H7 (cell line): ENCODE data around the gene GUCA2A. TPM values are rescaled to one million over a fixed set of nuclear protein-coding genes. Genes with fewer than 3 reads are reported as not detected.
A peak's percentile ranks its signal among the peaks of the same experiment; 100 is the strongest.

ENCODE experiments used
- DNase-seq: peaks from one replicate; pipeline ENCODE4 v3.0.0; 2012
- H3K27me3 ChIP-seq: 2 replicates; pipeline ENCODE4 v1.6.0; 2011; ENCODE audit warnings: mild to moderate bottlenecking, low read length; ENCODE audit not compliant: control insufficient read depth, insufficient read depth
- H3K36me3 ChIP-seq: replicated peaks from 2 replicates; pipeline ENCODE4 v1.5.1; 2011; ENCODE audit warnings: low read length; ENCODE audit not compliant: control insufficient read depth, insufficient read depth
- H3K4me3 ChIP-seq: 2 replicates; pipeline ENCODE4 v1.5.1; 2011; ENCODE audit warnings: low read depth, mild to moderate bottlenecking, control low read depth, low read length, moderate library complexity; ENCODE audit not compliant: insufficient read depth
- total RNA-seq: library from RNA; depleted of rRNA; stranded (reverse); fragments of >200 nt; shearing (Covaris generic); gene quantifications from 2 replicates; pipeline ENCODE4 v1.2.3, GENCODE V29; 2014

Gene GUCA2A
- total RNA-seq, 1 experiment from 2014 or later, result not detected

GRCh38 chr1:42153624-42154023, 10.9 kb downstream of the GUCA2A start:
- H3K4me3 ChIP-seq, result no peak overlapping the region
- no peak for DNase-seq
- no peaks in the 10 kb centered on the region for H3K27me3 ChIP-seq
- no peaks in the 10 kb centered on the region for H3K36me3 ChIP-seq

- no peaks in the 10 kb centered on the region for H3K27me3 ChIP-seq
- no peaks in the 10 kb centered on the region for H3K36me3 ChIP-seq
- no peak within 1 kb of the TSS for H3K4me3 ChIP-seq
- no peak for DNase-seq
These were observed 11.5 kb downstream of the GUCA2A start, which contains the start of gene GUCA2B for GRCh38 chr1:42152907-42153600. TSS of gene GUCA2B (plus strand) at chr1:42153410. CDS start at chr1:42153451, 41 bp downstream.

GRCh38 chr1:42152119-42152518, 12.4 kb downstream of the GUCA2A start:
- DNase-seq, result no peak
- H3K4me3 ChIP-seq, result no peak overlapping the region
- H3K36me3 ChIP-seq, result no peaks in the 10 kb centered on the region
- no peaks in the 10 kb centered on the region for H3K27me3 ChIP-seq

- DNase-seq, result no peak
- Histone ChIP-seq H3K36me3 (no peaks in the 10 kb centered on the region), H3K4me3 (no peak overlapping the region), H3K27me3 (no peaks in the 10 kb centered on the region)
These were observed 13.9 kb downstream of the GUCA2A start for GRCh38 chr1:42150651-42151050.

GRCh38 chr1:42148166-42148565, 16.4 kb downstream of the GUCA2A start:
- Histone ChIP-seq H3K36me3 (no peaks in the 10 kb centered on the region), H3K4me3 (no peak overlapping the region), H3K27me3 (no peaks in the 10 kb centered on the region)
- no peak for DNase-seq

GRCh38 chr1:42146626-42147320, 17.8 kb downstream of the GUCA2A start:
- no peaks in the 10 kb centered on the region for H3K36me3 ChIP-seq
- peak; percentile 92 for DNase-seq
- no peaks in the 10 kb centered on the region for H3K27me3 ChIP-seq
- no peak overlapping the region for H3K4me3 ChIP-seq

- no peaks in the 10 kb centered on the region for H3K36me3 ChIP-seq
- DNase-seq, result peak; percentile 47
- no peaks in the 10 kb centered on the region for H3K27me3 ChIP-seq
- H3K4me3 ChIP-seq, result no peak overlapping the region
These were observed 18.6 kb downstream of the GUCA2A start for GRCh38 chr1:42145764-42146625.

GRCh38 chr1:42145389-42145716, 19.2 kb downstream of the GUCA2A start:
- Histone ChIP-seq H3K27me3 (no peaks in the 10 kb centered on the region), H3K36me3 (no peaks in the 10 kb centered on the region), H3K4me3 (no peak overlapping the region)
- DNase-seq, result no peak

- no peak overlapping the region for H3K4me3 ChIP-seq
These were observed 19.7 kb downstream of the GUCA2A start for GRCh38 chr1:42144711-42145388.

GRCh38 chr1:42143896-42144710, 20.4 kb downstream of the GUCA2A start:
- Histone ChIP-seq H3K27me3 (no peaks in the 10 kb centered on the region), H3K4me3 (no peak overlapping the region), H3K36me3 (no peaks in the 10 kb centered on the region)
- peak; percentile 22 for DNase-seq

More at GRCh38 chr1:42144711-42145388, 19.7 kb downstream of the GUCA2A start:
- Histone ChIP-seq H3K36me3 (no peaks in the 10 kb centered on the region), H3K27me3 (no peaks in the 10 kb centered on the region)
- DNase-seq, result peak; percentile 48

- no peaks in the 10 kb centered on the region for H3K27me3 ChIP-seq
- no peak for DNase-seq
- no peaks in the 10 kb centered on the region for H3K36me3 ChIP-seq
- no peak overlapping the region for H3K4me3 ChIP-seq
These were observed 21.5 kb downstream of the GUCA2A start for GRCh38 chr1:42142894-42143675.

- no peak for DNase-seq
- no peak overlapping the region for H3K4me3 ChIP-seq
- H3K36me3 ChIP-seq, result no peaks in the 10 kb centered on the region
- H3K27me3 ChIP-seq, result no peaks in the 10 kb centered on the region
These were observed 22.6 kb downstream of the GUCA2A start for GRCh38 chr1:42141978-42142377.

GRCh38 chr1:42140191-42140590, 24.4 kb downstream of the GUCA2A start:
- H3K36me3 ChIP-seq, result no peaks in the 10 kb centered on the region
- no peak for DNase-seq
- H3K4me3 ChIP-seq, result no peak overlapping the region
- H3K27me3 ChIP-seq, result no peaks in the 10 kb centered on the region
